ENCODE results near the gene ARHGAP1.

Gene ARHGAP1

GRCh38 chr11:46635557-46636139 lies 64.8 kb downstream of the ARHGAP1 start:
- no peak for DNase-seq

GRCh38 chr11:46633291-46634217 lies 66.9 kb downstream of the ARHGAP1 start:
- DNase-seq: no peak

GRCh38 chr11:46632502-46632901 lies 67.9 kb downstream of the ARHGAP1 start:
- DNase-seq: no peak

GRCh38 chr11:46631676-46632075 lies 68.7 kb downstream of the ARHGAP1 start:
- DNase-seq: no peak

- DNase-seq: no peak
Observed at GRCh38 chr11:46630237-46630636, 70.2 kb downstream of the ARHGAP1 start.

GRCh38 chr11:46628961-46629360 lies 71.5 kb downstream of the ARHGAP1 start:
- DNase-seq: no peak

Measured in COR-L47 (cell line).